ENCODE data around the gene GGNBP2. TPM values are rescaled to one million over a fixed set of nuclear protein-coding genes. Genes with fewer than 3 reads are reported as not detected.
A peak's percentile ranks its signal among the peaks of the same experiment; 100 is the strongest.
"Not testable (repeated sequence)": the region's sequence is repeated elsewhere in the genome, so short reads cannot be mapped to it uniquely, and the experiment has no call there.

GGNBP2 gene, protein sequence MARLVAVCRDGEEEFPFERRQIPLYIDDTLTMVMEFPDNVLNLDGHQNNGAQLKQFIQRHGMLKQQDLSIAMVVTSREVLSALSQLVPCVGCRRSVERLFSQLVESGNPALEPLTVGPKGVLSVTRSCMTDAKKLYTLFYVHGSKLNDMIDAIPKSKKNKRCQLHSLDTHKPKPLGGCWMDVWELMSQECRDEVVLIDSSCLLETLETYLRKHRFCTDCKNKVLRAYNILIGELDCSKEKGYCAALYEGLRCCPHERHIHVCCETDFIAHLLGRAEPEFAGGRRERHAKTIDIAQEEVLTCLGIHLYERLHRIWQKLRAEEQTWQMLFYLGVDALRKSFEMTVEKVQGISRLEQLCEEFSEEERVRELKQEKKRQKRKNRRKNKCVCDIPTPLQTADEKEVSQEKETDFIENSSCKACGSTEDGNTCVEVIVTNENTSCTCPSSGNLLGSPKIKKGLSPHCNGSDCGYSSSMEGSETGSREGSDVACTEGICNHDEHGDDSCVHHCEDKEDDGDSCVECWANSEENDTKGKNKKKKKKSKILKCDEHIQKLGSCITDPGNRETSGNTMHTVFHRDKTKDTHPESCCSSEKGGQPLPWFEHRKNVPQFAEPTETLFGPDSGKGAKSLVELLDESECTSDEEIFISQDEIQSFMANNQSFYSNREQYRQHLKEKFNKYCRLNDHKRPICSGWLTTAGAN
- 54.1 and 55.1 TPM in 2 replicates for total RNA-seq (2014; rRNA removed; shearing (Covaris generic))

DNA sequence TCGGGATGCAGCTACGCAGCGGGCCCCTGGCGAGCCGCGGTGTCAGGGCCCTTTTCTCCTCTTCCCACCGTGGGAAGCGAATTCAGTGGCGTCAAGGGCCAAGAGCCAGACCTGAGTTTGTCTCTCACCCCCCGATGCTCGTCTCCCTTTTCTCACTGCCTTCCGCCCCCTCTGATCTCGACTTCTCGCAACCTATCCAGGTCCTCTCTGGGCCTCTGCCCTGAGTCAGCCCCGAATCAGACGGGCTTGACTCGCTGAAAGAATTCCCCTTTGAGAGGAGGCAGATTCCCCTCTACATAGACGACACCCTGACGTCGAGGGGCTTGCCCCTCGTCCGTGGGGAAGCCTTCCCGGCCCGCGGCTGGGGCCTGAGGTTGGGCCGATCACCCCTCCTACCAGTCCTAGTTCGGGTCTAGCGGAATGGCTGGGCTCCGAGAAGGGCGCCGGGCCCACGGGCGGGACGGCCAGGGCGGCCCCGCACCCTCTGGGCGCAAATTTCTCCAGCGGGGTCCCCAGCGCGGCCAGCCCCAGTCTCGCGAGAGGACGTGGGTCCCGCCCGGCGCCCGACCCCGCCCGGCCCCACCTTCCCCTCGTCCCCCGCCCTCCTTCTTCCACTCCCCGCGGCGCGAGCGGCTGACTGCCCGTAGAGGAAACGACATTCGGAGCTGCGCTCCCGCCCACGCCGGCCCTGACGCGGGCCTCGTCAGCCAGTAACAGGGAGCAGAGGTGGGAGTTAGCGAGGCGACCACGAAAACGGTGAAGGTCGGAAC lies at the start of gene GGNBP2:
Gene GGNBP2, plus strand, starts transcription at position 613 of the 770 bp plus-strand sequence. CDS start 806 bp downstream, outside the sequence.
- DNase-seq (ENCODE audit: low spot score), result peak; percentile 98

- no peak for DNase-seq (ENCODE audit: low spot score)
Measured at GRCh38 chr17:36495076-36495578, 49.6 kb upstream of the GGNBP2 start.

DNA sequence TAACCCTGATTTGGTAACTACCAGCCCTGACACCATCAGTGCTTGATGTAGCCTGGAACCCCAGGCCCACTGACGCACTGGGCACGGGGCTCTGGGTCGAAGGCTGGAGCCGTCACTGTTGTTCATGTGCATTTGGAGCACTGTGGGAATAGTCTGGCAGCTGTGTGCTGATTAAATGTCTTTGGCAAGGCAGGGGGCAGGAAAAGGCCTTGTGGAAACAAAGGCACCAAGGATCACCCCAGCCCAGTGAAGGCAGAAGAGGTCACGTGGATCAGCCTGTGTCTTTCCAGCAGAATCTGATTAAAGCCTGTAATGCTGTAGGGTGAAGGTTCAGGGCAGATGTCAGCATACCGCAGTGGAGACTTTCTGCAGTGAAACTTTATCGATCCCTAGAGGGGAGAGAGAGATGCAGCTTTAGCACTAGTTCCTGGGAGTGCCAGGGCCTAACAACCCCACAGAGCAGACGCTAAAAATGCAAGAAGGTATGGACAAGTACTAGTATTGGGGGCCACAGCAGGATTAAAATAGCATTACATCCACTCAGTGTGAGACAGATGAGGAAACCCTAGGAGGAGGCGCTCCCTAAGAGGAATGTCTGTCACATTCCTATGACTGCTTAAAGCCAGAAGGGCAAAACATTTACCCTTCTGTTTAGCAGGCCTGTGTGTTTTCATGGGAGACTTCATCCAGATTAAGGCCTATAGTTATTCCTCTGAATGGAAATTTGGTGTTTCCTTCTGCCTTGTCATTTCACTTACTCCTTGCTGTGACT lies 48.5 kb upstream of the GGNBP2 start:
- DNase-seq (ENCODE audit: low spot score), result no peak

GRCh38 chr17:36498155-36498554 lies 46.6 kb upstream of the GGNBP2 start:
- no peak for DNase-seq (ENCODE audit: low spot score)

GRCh38 chr17:36498560-36499300 lies 46.0 kb upstream of the GGNBP2 start:
- no peak for DNase-seq (ENCODE audit: low spot score)

DNA sequence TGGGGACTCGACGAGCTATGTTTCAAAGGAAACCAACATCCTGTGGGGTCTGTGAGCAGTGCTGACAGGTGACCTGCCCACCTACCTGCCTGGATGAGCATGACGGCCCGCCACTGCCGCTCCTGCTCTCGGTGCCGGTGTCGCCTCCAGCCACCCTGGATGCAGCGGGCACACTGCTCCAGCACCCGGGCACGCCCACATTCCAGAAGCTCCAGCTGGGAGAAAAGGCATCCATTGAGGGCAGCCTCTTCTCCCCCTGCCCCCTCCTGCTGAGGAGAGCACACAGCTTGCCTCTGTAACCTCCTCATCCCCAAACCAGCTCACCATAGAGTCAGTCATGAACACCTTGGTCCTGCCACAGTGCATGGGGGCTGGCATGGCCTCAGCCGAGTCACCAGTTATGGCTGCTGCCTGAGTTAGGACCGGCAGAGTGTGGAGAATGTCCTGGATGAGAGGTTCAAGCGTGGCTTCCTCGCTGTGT lies 43.9 kb upstream of the GGNBP2 start:
- no peak for DNase-seq (ENCODE audit: low spot score)

- no peak for DNase-seq (ENCODE audit: low spot score)
Measured at GRCh38 chr17:36501351-36501750, 43.4 kb upstream of the GGNBP2 start.

DNA sequence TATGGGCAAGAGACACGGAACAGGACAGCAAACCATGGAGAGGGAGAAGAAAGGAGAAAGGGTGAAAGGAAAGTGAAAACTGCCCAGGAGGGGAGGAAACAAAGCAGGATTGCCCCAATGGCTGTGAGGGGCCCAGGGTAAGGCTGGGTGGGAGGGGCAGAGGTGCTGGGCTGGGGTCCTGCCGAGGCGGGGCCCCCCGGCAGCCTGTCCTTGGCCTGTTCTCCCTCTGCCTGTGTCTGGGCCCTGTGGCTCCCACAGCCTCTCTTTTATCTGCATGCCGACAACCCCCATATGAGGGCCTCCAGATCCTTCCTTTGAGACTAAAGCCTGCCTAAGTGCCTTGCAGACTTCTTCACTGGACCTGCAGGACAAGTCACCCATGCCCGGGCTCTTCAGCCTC lies 42.8 kb upstream of the GGNBP2 start:
- DNase-seq (ENCODE audit: low spot score), result no peak

DNA sequence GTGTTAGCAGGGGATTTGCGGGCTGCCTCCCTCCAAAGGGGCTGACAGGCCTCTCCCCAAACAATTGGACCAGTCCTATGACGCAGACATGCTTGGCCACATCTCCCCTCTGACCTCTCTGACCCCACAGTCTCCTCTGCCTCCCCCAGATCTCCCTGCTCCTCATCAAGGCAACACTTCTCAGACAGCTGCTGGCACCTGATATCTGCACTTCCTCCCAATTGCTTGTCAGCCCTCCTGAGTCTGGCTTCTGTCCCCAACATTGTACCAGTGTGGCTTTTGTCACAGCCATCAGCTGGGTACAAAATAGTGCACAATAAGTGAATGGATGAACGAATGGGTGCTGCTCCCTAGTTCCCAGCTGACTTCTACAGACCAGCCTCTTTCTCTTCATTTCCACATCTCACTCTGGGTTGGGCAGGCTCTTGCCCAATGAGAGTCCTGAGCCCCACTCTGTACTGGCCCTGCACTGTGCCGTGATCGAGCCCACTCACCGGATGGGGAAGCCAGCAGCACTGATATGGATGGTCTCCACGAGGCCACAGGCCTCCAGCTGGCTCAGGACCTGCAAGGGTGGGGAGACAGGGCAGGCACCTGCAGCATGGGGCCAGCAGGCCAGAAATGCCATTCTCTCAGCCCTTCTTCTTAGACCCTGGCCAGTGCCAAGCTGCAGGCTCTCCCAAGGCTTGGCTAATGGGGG lies 41.1 kb upstream of the GGNBP2 start:
- no peak for DNase-seq (ENCODE audit: low spot score)

- no peak for DNase-seq (ENCODE audit: low spot score)
Measured at GRCh38 chr17:36504156-36504545, 40.6 kb upstream of the GGNBP2 start.

DNA sequence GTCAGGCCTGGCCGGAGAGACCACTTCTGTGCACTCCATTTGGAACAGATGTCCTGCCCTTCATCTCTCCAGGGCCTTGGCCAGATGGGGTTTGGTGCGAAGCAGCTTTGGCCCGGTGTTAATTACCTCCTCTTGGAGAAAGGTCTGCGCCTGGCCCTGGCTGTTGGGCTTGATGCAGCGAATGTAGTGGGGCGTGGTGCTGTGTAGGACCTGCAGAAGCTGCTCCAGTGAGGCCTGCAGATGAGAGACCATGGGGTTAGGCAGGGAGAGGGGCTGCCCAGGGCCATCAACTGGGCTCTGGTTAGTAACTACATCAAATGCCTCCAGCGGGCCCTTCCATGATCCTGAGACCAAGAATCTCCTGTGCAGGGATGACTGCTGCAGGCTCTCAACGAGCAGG lies 39.5 kb upstream of the GGNBP2 start:
- DNase-seq (ENCODE audit: low spot score), result no peak

DNA sequence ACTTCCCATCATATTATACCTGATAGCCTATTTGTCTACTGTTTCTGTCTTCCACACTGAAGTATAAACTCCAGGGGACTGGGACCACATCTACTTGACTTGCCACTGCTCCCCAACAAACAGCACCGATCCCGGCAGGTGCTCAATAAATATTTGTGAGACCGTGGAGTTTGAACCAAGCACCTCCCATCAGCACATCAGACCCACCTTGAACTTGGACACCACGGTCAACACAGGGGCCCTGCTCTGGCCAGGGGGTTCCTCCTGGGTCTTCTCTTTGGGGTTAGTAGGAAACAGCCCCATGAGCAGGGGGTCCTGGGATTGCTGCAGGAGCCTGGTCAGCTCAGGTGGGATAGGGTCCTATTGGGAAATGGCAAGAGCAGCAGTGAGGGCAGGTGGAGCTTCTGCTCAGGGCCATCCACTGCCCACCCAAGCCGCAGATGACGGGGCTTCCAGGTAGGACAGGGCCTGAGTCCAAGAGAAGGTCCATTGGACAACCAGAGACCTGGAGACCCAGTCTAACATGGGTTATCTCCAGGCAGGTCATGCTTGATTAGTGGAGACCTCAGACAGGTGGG lies 38.4 kb upstream of the GGNBP2 start:
- no peak for DNase-seq (ENCODE audit: low spot score)

DNA sequence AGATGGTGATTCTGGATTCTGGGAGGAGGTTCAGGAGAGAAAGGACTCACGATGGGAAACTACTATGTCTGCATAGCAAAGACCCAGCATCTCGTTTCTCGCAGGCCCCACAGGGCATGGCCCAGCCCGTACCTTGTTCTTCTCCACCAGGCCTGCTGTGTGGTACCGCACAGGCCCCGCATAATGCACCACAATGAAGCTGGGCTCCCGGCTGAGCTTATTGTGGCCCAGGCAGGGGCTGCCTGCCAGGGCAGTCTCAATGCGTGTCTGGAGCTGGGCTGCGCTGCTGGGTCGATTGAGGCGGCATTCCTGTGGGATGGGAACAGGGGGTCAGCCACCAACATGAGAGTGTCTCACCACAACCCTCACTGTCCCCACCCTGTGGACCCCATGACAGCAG lies 37.9 kb upstream of the GGNBP2 start:
- DNase-seq (ENCODE audit: low spot score), result no peak

GRCh38 chr17:36507266-36507665 lies 37.5 kb upstream of the GGNBP2 start:
- no peak for DNase-seq (ENCODE audit: low spot score)

DNA sequence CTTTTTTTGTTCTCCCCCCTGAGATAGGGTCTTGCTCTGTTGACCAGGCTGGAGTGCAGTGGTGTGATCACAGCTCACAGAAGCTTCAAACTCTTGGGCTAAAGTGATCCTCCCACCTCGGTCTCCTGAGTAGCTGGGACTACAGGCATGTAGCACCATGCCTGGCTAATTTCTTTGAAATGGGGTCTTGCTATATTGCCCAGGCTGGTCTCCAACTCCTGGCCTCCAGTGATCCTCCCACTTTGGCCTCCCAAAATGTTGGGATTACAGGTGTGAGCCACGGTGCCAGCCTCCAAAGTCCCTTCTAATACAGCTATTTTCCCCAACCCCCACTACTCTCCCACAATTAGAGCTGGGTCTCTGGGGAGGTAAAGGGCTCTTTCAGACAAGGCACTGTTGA lies 36.3 kb upstream of the GGNBP2 start:
- not testable (repeated sequence) for DNase-seq (ENCODE audit: low spot score)

GRCh38 chr17:36509272-36509985 lies 35.3 kb upstream of the GGNBP2 start:
- no peak for DNase-seq (ENCODE audit: low spot score)

- no peak for DNase-seq (ENCODE audit: low spot score)
Measured at GRCh38 chr17:36510636-36511035, 34.1 kb upstream of the GGNBP2 start.

GRCh38 chr17:36511216-36511615 lies 33.5 kb upstream of the GGNBP2 start:
- DNase-seq (ENCODE audit: low spot score), result no peak

DNA sequence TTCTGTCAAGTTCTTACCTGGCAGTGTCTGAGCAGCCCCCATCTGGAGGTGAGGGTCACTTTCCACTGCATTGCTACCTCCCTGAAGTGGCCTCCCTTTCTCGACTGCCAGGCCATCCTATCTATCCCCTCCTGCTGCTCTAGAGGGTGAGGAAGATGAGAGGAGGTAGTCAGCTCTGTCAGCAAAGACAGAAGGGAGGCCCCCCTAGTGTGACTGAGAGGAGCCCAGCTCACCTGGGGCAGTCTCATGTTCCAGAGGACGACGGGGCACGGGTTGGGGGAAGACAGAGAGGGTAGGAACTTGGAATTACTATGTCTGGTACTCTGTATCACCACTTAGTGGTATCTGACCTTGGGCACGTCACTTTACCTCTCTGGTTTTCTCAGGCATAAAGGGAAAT lies 32.1 kb upstream of the GGNBP2 start:
- DNase-seq (ENCODE audit: low spot score), result no peak
